ENCODE measurements around the gene TIAM1. TPM values are rescaled to one million over a fixed set of nuclear protein-coding genes. Genes with fewer than 3 reads are reported as not detected.
A peak's percentile ranks its signal among the peaks of the same experiment; 100 is the strongest.

The TIAM1 gene
- polyA plus RNA-seq, 2 of the 4 experiments (the other 2 are of a cell fraction), result 0.23 to 0.40 TPM

GRCh38 chr21:31075848-31076247, 268.2 kb downstream of the TIAM1 start:
- peak in 1 of 2 experiments; percentile 27; a peak in 1 of 4 replicates for TF ChIP-seq CEBPB (IDR thresholded peaks at IDR 0.05)
- TF ChIP-seq HOXA7 (CRISPR knock-in tag; IDR thresholded peaks at IDR 0.05), result no peak

GRCh38 chr21:31072533-31072932, 271.5 kb downstream of the TIAM1 start:
- ChIA-PET POLR2A (no interaction called here), CTCF (no interaction called here)
- FAIRE-seq (no peak), ATAC-seq (no peak), DNase-seq (ENCODE audit: low read depth in 1 of 2, low spot score in 1 of 2) (no peak)
- TF ChIP-seq RAD21 (conservative IDR thresholded peaks at IDR 0.05 in 1 of 2, IDR thresholded peaks at IDR 0.05 in 1 of 2), result no peak
- TF ChIP-seq MYC (IDR thresholded peaks at IDR 0.05; ENCODE audit: borderline replicate concordance, low read length), result no peak
- no peak for TF ChIP-seq HMGXB4 (CRISPR knock-in tag; IDR thresholded peaks at IDR 0.05; ENCODE audit: borderline replicate concordance)
- TF ChIP-seq JUNB (IDR thresholded peaks at IDR 0.05), result no peak
- H3K4me1 ChIP-seq, result no peaks in the 10 kb centered on the region
- no peaks in the 10 kb centered on the region for H3K9me3 ChIP-seq
- H3K27ac ChIP-seq, result no peak overlapping the region
- no peak overlapping the region for H3K4me2 ChIP-seq
- no peak overlapping the region for H3K4me3 ChIP-seq
- WGBS (ENCODE audit: missing lambda C conversion rate), result 0% methylated on average over 4 of the region's 4 CpGs

More at GRCh38 chr21:31075848-31076247, 268.2 kb downstream of the TIAM1 start:
- ChIA-PET POLR2A (no interaction called here), CTCF (interaction anchor here (1.1 to 1.5 kb wide), 2 partner anchors 10 to 21 kb away, joined by 3 to 5 read pairs; no protein-coding TSS in a partner anchor)
- DNase-seq (ENCODE audit: low read depth in 1 of 2, low spot score in 1 of 2) (no peak), FAIRE-seq (no peak), ATAC-seq (no peak)
- Histone ChIP-seq H3K9me3 (no peaks in the 10 kb centered on the region), H3K4me2 (no peak overlapping the region), H3K27ac (no peak overlapping the region), H3K4me3 (no peak overlapping the region), H3K4me1 (no peaks in the 10 kb centered on the region)
- 23% methylated on average over 6 of the region's 6 CpGs for WGBS (ENCODE audit: missing lambda C conversion rate)
